Endothelial cell of umbilical vein (primary cell): ENCODE data around the gene LRRC8C. TPM values are rescaled to one million over a fixed set of nuclear protein-coding genes. Genes with fewer than 3 reads are reported as not detected.

Experiments used
- BruUV-seq: library from RNA; stranded (reverse); fragments of 400-500 nt; replicated peaks from 2 replicates; lab custom pipeline; 2021; lab: Mats Ljungman, UMichigan
- CTCF ChIA-PET: fragments of 300-600, 350-600 bp; sonication (Branson Sonifier 250); formaldehyde crosslinking; loops from one replicate; lab custom pipeline; 2021; ENCODE audit warnings: antibody characterized with exemption, inconsistent platforms; lab: Charles Lee
- POLR2A ChIA-PET: fragments of 300-600, 350-600 bp; sonication (Branson Sonifier 250); formaldehyde crosslinking; loops from one replicate; lab custom pipeline; 2021; ENCODE audit warnings: antibody characterized with exemption, inconsistent platforms; lab: Charles Lee
- DNase-seq: peaks from one replicate; pipeline ENCODE4 v3.0.0-alpha.2; 2011; ENCODE audit warnings: low read depth, low spot score
- FAIRE-seq: peaks from 2 replicates; lab custom pipeline; 2011; peaks lifted over from hg19 to GRCh38; lab: Jason Lieb, UNC
- H2AFZ ChIP-seq: 2 replicates; pipeline ENCODE4 v1.6.0; 2012; ENCODE audit warnings: low read depth, low read length, control low read depth, inconsistent platforms
- H3K27ac ChIP-seq: 2 replicates; pipeline ENCODE4 v1.5.1; 2011; ENCODE audit warnings: low read depth, mild to moderate bottlenecking, control low read depth, low read length, moderate library complexity; ENCODE audit not compliant: insufficient read depth
- H3K27me3 ChIP-seq, 2 experiments: 2 replicates each; pipeline versions ENCODE4 v1.6.0 to v1.6.1; 2011; ENCODE audit warnings: low read length in 2 of 2, mixed read lengths in 1 of 2; ENCODE audit not compliant: control insufficient read depth in 2 of 2, insufficient read depth in 2 of 2
- H3K36me3 ChIP-seq, 2 experiments: 2 replicates in 1 of 2; 3 replicates in 1 of 2; pipeline ENCODE4 v1.5.1; 2011; ENCODE audit warnings: low read length in 2 of 2, mild to moderate bottlenecking in 1 of 2, moderate library complexity in 1 of 2; ENCODE audit not compliant: control insufficient read depth in 2 of 2, insufficient read depth in 2 of 2; ENCODE audit errors: extremely low read depth in 1 of 2
- H3K4me1 ChIP-seq: 3 replicates; pipeline ENCODE4 v1.5.1; 2011; ENCODE audit warnings: mild to moderate bottlenecking, low read length; ENCODE audit not compliant: control insufficient read depth, insufficient read depth; ENCODE audit errors: extremely low read depth
- H3K4me2 ChIP-seq: 2 replicates; pipeline ENCODE4 v1.6.1; 2011; ENCODE audit warnings: low read length, control low read depth, mixed read lengths; ENCODE audit not compliant: insufficient read depth
- H3K4me3 ChIP-seq, 3 experiments: fragments of 200-600 bp in 1 of 3; sonication (generic), shearing (Covaris generic) in 1 of 3; replicated peaks in 1 of 3; 2 replicates each; pipeline ENCODE4 v1.5.1; 2011 to 2016; ENCODE audit warnings: control low read depth in 3 of 3, low read length in 3 of 3, mild to moderate bottlenecking in 2 of 3, inconsistent platforms in 1 of 3, low read depth in 1 of 3, moderate library complexity in 1 of 3; ENCODE audit not compliant: insufficient read depth in 1 of 3
- H3K79me2 ChIP-seq: 2 replicates; pipeline ENCODE4 v1.6.0; 2012; ENCODE audit warnings: low read length, inconsistent platforms; ENCODE audit not compliant: control insufficient read depth, insufficient read depth
- H3K9ac ChIP-seq: replicated peaks from 2 replicates; pipeline ENCODE3; 2011; ENCODE audit warnings: low read length, control low read depth; ENCODE audit not compliant: insufficient read depth; ENCODE audit errors: extremely low read depth
- H3K9me1 ChIP-seq: replicated peaks from 3 replicates; pipeline ENCODE4 v1.6.0; 2011; ENCODE audit warnings: mild to moderate bottlenecking, low read length; ENCODE audit not compliant: control insufficient read depth, insufficient read depth; ENCODE audit errors: extremely low read depth
- H3K9me3 ChIP-seq: replicated peaks from 2 replicates; pipeline ENCODE4 v1.5.1; 2012; ENCODE audit warnings: low read length, inconsistent platforms; ENCODE audit not compliant: control insufficient read depth, insufficient read depth
- H4K20me1 ChIP-seq: replicated peaks from 2 replicates; pipeline ENCODE3; 2011; ENCODE audit warnings: mild to moderate bottlenecking, low read length; ENCODE audit not compliant: control insufficient read depth, insufficient read depth; ENCODE audit errors: extremely low read depth
- CTCF ChIP-seq, 2 donors: IDR thresholded peaks; 1 replicate in 1 of 2; 2 replicates in 1 of 2; pipeline ENCODE4 v1.5.1; 2011; ENCODE audit warnings: low read length in 2 of 2, mild to moderate bottlenecking in 2 of 2, moderate library complexity in 2 of 2, control low read depth in 1 of 2, inconsistent platforms in 1 of 2, low read depth in 1 of 2; ENCODE audit not compliant: insufficient read depth in 1 of 2; ENCODE audit errors: extremely low read depth in 1 of 2
- MAX ChIP-seq: IDR thresholded peaks from 2 replicates; pipeline ENCODE4 v1.6.1; 2011; ENCODE audit not compliant: insufficient read depth, insufficient read length
- dilution Hi-C: fragments of 300-500 bp; cut with MboI; formaldehyde crosslinking; loops from one replicate; pipeline ENCODE4 v1.15.0; 2019; ENCODE audit warnings: low sequenced_read_pairs; ENCODE audit not compliant: extremely low pct_ligation_motif_present
- intact Hi-C: fragments of 100-400 bp; cut with micrococcal nuclease; formaldehyde crosslinking; loops from one replicate; pipeline ENCODE4 v1.10.0; 2022
- polyA plus RNA-seq, 4 experiments: library from polyadenylated mRNA; depleted of rRNA in 3 of 4; stranded (reverse) in 3 of 4; unstranded in 1 of 4; fragments of >200 nt; gene quantifications; 2 replicates each; pipeline versions ENCODE4 v1.2.1 to v1.2.3, GENCODE V29; 2011 to 2012; ENCODE audit warnings: missing spikeins in 1 of 4
- total RNA-seq: library from RNA; stranded (reverse); gene quantifications from 2 replicates; pipeline ENCODE4 v1.2.3, GENCODE V29; 2021

LRRC8C gene
- total and polyA plus RNA-seq, 2 donors (not counting 3 experiments of a cell fraction or from before 2014, with no cell fraction given), result 33.6 to 51.5 TPM

- H3K4me2 ChIP-seq, result peak overlapping the region; percentile 56
- peak overlapping the region; percentile 39 for H3K9ac ChIP-seq
- no TSS peak for BruUV-seq
- peak overlapping the region in 2 of 3 experiments; percentile 7 to 22 for H3K4me3 ChIP-seq
- peak overlapping the region; percentile 87 for H2AFZ ChIP-seq
- POLR2A ChIA-PET, result interaction anchor here (0.7 to 3.3 kb wide), 3 partner anchors 130 to 276 kb away, joined by 3 to 16 read pairs (median 3); partner anchors contain the start of genes LRRC8C and ZNF326
- H3K4me1 ChIP-seq, result peaks cover 52% of the 10 kb centered on the region
- CTCF ChIA-PET, result interaction anchor here (0.7 to 6.0 kb wide), 62 partner anchors 9 to 304 kb away, joined by 3 to 230 read pairs (median 6); partner anchors contain the start of gene LRRC8C
- no peaks in the 10 kb centered on the region for H3K9me1 ChIP-seq
- no peaks in the 10 kb centered on the region for H3K9me3 ChIP-seq
- no peaks in the 10 kb centered on the region for H3K27me3 ChIP-seq
- no peak for TF ChIP-seq CTCF (IDR thresholded peaks at IDR 0.05; ENCODE audit: extremely low read depth in 1 of 2, insufficient read depth in 1 of 2, low read depth in 1 of 2, low read length in 2 of 2)
- peak; percentile 47 for TF ChIP-seq MAX
- dilution Hi-C loops (no loop called here), intact Hi-C loops (loop anchor here (1.0 to 2.0 kb wide), 4 partner anchors 41 to 238 kb away; partner anchors contain the start of gene LRRC8B)
- FAIRE-seq, result no peak
- H3K79me2 ChIP-seq, result no peaks in the 10 kb centered on the region
- peak overlapping the region; percentile 52 for H3K27ac ChIP-seq
- no peak for DNase-seq
- no peaks in the 10 kb centered on the region for H3K36me3 ChIP-seq
- no peaks in the 10 kb centered on the region for H4K20me1 ChIP-seq
Measured at GRCh38 chr1:89762386-89762778, 129.5 kb downstream of the LRRC8C start.
